DMS 273 (cell line): ENCODE measurements around the gene OR1Q1.
"Not testable (repeated sequence)": the region's sequence is repeated elsewhere in the genome, so short reads cannot be mapped to it uniquely, and the experiment has no call there.

Source experiments
- DNase-seq: peaks from one replicate; lab custom pipeline; 2025; ENCODE audit not compliant: unreplicated experiment; lab: John Stamatoyannopoulos, UW

OR1Q1 gene, protein sequence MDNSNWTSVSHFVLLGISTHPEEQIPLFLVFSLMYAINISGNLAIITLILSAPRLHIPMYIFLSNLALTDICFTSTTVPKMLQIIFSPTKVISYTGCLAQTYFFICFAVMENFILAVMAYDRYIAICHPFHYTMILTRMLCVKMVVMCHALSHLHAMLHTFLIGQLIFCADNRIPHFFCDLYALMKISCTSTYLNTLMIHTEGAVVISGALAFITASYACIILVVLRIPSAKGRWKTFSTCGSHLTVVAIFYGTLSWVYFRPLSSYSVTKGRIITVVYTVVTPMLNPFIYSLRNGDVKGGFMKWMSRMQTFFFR

GRCh38 chr9:122614362-122614761 lies at the start of gene OR1Q1:
TSS of gene OR1Q1 (plus strand) at chr9:122614738. CDS start at chr9:122614738, 0 bp downstream.
- no peak for DNase-seq

- DNase-seq = no peak
These were observed 46.6 kb upstream of the OR1Q1 start for GRCh38 chr9:122567901-122568300.

DNA sequence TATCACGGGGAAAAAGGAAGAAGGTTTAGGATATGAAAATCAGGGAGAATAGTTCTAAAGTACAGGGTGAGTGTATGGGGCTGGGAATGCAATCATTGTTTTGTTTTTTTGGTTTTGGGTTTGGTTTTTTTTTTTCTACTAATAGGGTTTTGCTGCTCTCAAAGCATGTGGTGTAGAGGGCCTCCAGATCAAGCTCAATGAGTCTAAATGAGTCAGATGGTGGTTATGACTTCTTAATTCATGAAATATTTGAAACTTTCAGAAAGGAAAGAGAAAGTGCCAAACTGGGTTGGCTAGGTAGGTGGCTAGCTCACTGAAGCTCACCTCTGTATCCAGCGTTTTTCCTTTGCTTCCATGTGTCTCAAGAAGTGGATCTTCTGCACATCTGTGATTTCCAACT lies 42.1 kb upstream of the OR1Q1 start:
- DNase-seq = no peak

DNA sequence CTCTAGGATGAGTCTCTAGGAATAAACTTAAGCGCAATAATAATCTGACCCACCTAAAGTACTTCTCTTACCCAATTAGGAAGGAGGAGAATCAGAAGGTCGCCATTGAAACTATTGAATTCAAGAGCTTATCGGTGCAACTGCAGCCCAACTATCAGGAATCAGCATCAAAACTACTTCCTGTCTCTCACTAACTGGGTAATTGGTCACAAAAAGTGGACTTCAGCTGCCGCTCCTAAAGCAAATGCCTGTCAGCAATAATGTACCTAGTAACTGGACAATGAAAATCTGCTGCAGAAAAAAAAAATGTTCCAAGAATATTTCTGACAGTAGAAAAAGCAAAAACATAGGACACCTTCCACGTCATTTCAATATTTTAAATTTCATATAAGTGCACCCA lies 34.7 kb upstream of the OR1Q1 start:
- no peak for DNase-seq

- no peak for DNase-seq
These were observed 34.2 kb upstream of the OR1Q1 start for GRCh38 chr9:122580360-122580759.

GRCh38 chr9:122583284-122583683 lies 31.3 kb upstream of the OR1Q1 start, which contains the start of gene OR1L8:
TSS of gene OR1L8 (minus strand) at chr9:122583384. CDS start at chr9:122568477, 14,907 bp downstream.
- not testable (repeated sequence) for DNase-seq

- no peak for DNase-seq
These were observed 8.8 kb upstream of the OR1Q1 start for GRCh38 chr9:122605691-122606090.

DNA sequence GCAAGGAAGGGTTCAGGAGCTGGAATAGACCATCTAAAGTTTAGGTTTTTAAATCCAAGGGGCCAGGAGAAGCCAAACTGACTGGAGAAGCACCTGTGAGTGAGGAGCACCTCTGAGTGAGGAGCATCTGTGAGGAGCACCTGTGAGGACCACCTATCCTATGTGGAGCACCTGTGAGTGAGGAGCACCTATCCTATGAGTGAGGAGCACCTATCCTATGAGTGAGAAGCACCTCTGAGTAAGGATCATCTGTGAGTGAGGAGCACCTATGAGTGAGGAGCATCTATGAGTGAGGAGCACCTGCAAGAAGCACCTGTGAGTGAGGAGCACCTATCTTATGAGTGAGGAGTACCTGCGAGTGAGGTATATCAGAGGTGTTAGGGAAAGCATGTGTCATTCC lies 8.0 kb upstream of the OR1Q1 start:
- DNase-seq = no peak

- DNase-seq = no peak
These were observed 4.7 kb upstream of the OR1Q1 start for GRCh38 chr9:122609804-122610203.

DNA sequence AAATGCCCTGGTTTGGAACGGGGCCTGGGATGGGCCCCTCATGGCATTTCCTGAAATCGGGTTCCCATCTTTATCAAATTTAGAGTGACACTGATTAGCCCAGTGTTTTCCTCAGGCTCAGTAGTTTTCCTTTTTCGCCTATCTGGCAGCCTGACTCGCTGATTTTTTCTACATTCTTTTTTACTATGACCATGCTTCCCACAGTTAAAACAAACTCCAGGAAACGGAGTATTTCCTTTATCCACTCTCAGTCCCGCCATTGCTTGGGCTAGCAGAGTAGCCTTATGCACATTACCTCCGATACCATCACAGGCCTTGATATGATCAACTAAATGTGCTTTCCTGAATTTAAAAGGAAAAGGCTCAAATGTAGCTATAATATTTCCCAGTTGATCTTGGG lies 5.5 kb downstream of the OR1Q1 start:
- DNase-seq = no peak

DNA sequence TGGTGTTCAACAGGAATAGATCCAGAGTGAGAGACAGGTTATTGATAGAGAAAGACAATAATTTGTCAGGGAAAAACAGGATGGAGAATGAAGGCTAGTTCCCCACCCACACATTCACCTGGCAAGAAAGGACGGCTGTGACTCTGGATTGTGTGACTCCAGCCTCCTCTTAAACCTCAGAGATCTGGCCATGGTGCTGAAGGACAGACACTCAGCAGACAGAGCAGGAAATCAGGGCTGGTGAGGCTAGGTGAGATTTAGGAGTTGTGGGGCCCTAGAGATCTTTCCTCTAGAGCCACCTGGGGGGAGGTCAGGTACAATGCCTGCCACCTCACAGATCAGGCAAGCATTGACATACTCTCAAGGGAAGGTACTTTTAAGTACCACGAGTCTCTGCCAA lies 27.7 kb downstream of the OR1Q1 start:
- DNase-seq = no peak

DNA sequence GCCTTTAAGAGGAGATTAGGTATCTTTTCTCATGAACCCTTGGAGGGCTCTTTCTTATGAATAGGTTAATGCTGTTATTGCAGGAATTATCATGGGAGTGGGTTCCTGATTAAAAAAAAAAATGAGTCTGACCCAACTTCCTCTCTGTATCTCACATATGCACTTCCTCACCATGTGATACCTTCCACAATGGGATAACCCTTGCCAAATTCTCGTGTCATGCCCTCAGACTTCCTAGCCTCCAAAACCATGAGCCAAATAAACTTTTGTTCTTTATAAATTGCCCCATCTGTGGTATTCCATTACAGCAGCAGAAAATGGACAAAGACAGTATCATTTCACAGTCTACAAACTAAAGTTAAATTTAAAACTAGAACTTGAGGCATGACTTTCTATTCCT lies 41.8 kb downstream of the OR1Q1 start:
- DNase-seq = no peak

GRCh38 chr9:122657527-122657926 lies 43.0 kb downstream of the OR1Q1 start, which contains the start of gene OR1B1:
TSS of gene OR1B1 (minus strand) at chr9:122657627.
- no peak for DNase-seq

DNA sequence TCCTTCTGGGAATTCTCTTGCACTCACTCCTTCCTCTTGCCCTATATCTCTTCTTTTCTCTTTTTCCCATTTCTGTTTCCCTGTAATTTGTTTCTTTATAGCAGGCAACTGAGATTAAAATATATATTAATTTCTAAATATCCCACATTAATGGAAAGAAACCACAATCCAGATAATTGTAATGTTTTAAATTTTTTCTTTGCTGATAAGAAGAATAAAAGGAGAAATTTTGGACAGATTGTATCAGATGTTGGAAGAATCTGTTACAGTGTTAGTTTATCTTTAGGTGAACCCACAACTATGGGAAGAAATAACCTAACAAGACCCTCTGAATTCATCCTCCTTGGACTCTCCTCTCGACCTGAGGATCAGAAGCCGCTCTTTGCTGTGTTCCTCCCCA lies 46.9 kb downstream of the OR1Q1 start, which contains the start of gene OR1L1:
Gene OR1L1 (plus strand): TSS at position 301 of the 400 bp plus-strand sequence. CDS start 0 bp downstream, at position 301.
- DNase-seq = no peak
